SK-N-SH (cell line): ENCODE measurements around the gene EXOC6.

Experiments used
- CHD2 ChIP-seq: fragments of 150-350 bp; IDR thresholded peaks from 2 replicates; pipeline ENCODE4 v1.6.1; 2018; ENCODE audit warnings: low read length; ENCODE audit not compliant: partially characterized antibody
- CTCF ChIP-seq: fragments of 200-600 bp; sonication (generic); IDR thresholded peaks from 2 replicates; pipeline ENCODE4 v1.6.1; 2017; ENCODE audit warnings: antibody characterized with exemption, mild to moderate bottlenecking, moderate library complexity
- EP300 ChIP-seq, 2 experiments: IDR thresholded peaks; 2 replicates each; pipeline versions ENCODE4 v1.4.0 to v1.6.1; 2012; ENCODE audit warnings: borderline replicate concordance in 1 of 2, low read depth in 1 of 2, low read length in 1 of 2
- FOSL2 ChIP-seq: IDR thresholded peaks from 2 replicates; pipeline ENCODE4 v1.4.0; 2012; ENCODE audit warnings: low read depth, mild to moderate bottlenecking, moderate library complexity, borderline replicate concordance
- GATA2 ChIP-seq: sonication (generic); formaldehyde crosslinking; IDR thresholded peaks from 2 replicates; pipeline ENCODE4 v1.5.0; 2020; ENCODE audit warnings: mild to moderate bottlenecking, missing genetic modification reagents
- MAX ChIP-seq: IDR thresholded peaks from 2 replicates; pipeline ENCODE4 v1.4.0; 2012; ENCODE audit warnings: low read depth
- PBX3 ChIP-seq: IDR thresholded peaks from 2 replicates; pipeline ENCODE4; 2012
- POLR2AphosphoS5 ChIP-seq: IDR thresholded peaks from 2 replicates; pipeline ENCODE4 v1.6.1; 2012; ENCODE audit warnings: low read depth, low read length
- REST ChIP-seq: IDR thresholded peaks from 2 replicates; pipeline ENCODE4 v1.6.1; 2012; ENCODE audit warnings: mild to moderate bottlenecking, low read depth, low read length, moderate library complexity
- RXRA ChIP-seq: IDR thresholded peaks from 2 replicates; pipeline ENCODE4 v1.4.0; 2012; ENCODE audit warnings: low read depth, mild to moderate bottlenecking, borderline replicate concordance
- USF2 ChIP-seq: fragments of 150-350 bp; IDR thresholded peaks from 2 replicates; pipeline ENCODE4 v1.6.1; 2017; ENCODE audit warnings: antibody characterized with exemption, low read length, low read depth, borderline replicate concordance

GRCh38 chr10:92855560-92855959 is 7.2 kb downstream of the EXOC6 start:
- TF ChIP-seq REST = no peak
- TF ChIP-seq PBX3 = no peak
- no peak for TF ChIP-seq GATA2
- TF ChIP-seq CTCF = no peak
- no peak for TF ChIP-seq FOSL2
- no peak for TF ChIP-seq RXRA
- TF ChIP-seq USF2 = no peak
- no peak for TF ChIP-seq EP300 (IDR thresholded peaks at IDR 0.05; ENCODE audit: borderline replicate concordance in 1 of 2, low read depth in 1 of 2, low read length in 1 of 2)
- TF ChIP-seq CHD2 = no peak
- TF ChIP-seq POLR2AphosphoS5 = no peak
- no peak for TF ChIP-seq MAX
